ENCODE results near the gene DRC3. TPM values are rescaled to one million over a fixed set of nuclear protein-coding genes. Genes with fewer than 3 reads are reported as not detected.

DRC3 gene
- total RNA-seq, 4 donors from 2014 or later: 1.1 to 3.5 (median 1.7) TPM

GRCh38 chr17:17971431-17972125 lies 1.1 kb upstream of the DRC3 start:
- TF ChIP-seq EP300 (IDR thresholded peaks at IDR 0.05): no peak
- TF ChIP-seq POLR2AphosphoS5 (IDR thresholded peaks at IDR 0.05): no peak
- TF ChIP-seq, protein P1, sequence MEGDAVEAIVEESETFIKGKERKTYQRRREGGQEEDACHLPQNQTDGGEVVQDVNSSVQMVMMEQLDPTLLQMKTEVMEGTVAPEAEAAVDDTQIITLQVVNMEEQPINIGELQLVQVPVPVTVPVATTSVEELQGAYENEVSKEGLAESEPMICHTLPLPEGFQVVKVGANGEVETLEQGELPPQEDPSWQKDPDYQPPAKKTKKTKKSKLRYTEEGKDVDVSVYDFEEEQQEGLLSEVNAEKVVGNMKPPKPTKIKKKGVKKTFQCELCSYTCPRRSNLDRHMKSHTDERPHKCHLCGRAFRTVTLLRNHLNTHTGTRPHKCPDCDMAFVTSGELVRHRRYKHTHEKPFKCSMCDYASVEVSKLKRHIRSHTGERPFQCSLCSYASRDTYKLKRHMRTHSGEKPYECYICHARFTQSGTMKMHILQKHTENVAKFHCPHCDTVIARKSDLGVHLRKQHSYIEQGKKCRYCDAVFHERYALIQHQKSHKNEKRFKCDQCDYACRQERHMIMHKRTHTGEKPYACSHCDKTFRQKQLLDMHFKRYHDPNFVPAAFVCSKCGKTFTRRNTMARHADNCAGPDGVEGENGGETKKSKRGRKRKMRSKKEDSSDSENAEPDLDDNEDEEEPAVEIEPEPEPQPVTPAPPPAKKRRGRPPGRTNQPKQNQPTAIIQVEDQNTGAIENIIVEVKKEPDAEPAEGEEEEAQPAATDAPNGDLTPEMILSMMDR (IDR thresholded peaks at IDR 0.05): no peak
- TF ChIP-seq POLR2A (IDR thresholded peaks at IDR 0.05): no peak
- peaks cover 2 to 61% (median 13%) of the 10 kb centered on the region in 3 donors for H3K4me1 ChIP-seq
- no peaks in the 10 kb centered on the region for H3K9me3 ChIP-seq
- H3K27me3 ChIP-seq: no peaks in the 10 kb centered on the region
- H3K36me3 ChIP-seq: no peaks in the 10 kb centered on the region
- ATAC-seq: no peak
- peak overlapping the region; percentile 84 to 98 (median 94) for H3K27ac ChIP-seq
- WGBS, 2 donors (ENCODE audit: low coverage in 1 of 2): 11% methylated on average over 3 of the region's 33 CpGs; no CpG with 5 or more reads in 1 of the 2 donors
- H3K4me3 ChIP-seq: peak overlapping the region; percentile 64 to 75

- TF ChIP-seq EP300 (IDR thresholded peaks at IDR 0.05): no peak
- TF ChIP-seq POLR2AphosphoS5 (IDR thresholded peaks at IDR 0.05): no peak
- TF ChIP-seq, protein P1 (IDR thresholded peaks at IDR 0.05): no peak
- TF ChIP-seq POLR2A (IDR thresholded peaks at IDR 0.05): no peak
- Histone ChIP-seq H3K27ac (peak overlapping the region in 3 of 4 donors; percentile 55 to 74 (median 61)), H3K36me3 (no peaks in the 10 kb centered on the region), H3K4me1 (peaks cover 2 to 48% (median 13%) of the 10 kb centered on the region in 3 donors), H3K9me3 (no peaks in the 10 kb centered on the region), H3K27me3 (no peaks in the 10 kb centered on the region), H3K4me3 (peak overlapping the region; percentile 34 to 59)
- ATAC-seq: no peak
- WGBS, 2 donors (ENCODE audit: low coverage in 1 of 2): 0 to 2% methylated on average over 9 to 13 of the region's 13 CpGs
These were observed 241 bp downstream of the DRC3 start for GRCh38 chr17:17972952-17973254.

GRCh38 chr17:17975436-17975835 lies 2.8 kb downstream of the DRC3 start:
- Histone ChIP-seq H3K27ac (no peak overlapping the region), H3K9me3 (no peaks in the 10 kb centered on the region), H3K4me1 (peaks cover 2 to 22% (median 10%) of the 10 kb centered on the region in 3 donors), H3K36me3 (no peaks in the 10 kb centered on the region), H3K4me3 (no peak overlapping the region), H3K27me3 (no peaks in the 10 kb centered on the region)
- 65 to 70% methylated on average over 4 to 7 of the region's 8 CpGs for WGBS, 2 donors (ENCODE audit: low coverage in 1 of 2)
- no peak for TF ChIP-seq POLR2A (IDR thresholded peaks at IDR 0.05)
- TF ChIP-seq EP300 (IDR thresholded peaks at IDR 0.05): no peak
- TF ChIP-seq, protein P1 (IDR thresholded peaks at IDR 0.05): no peak
- no peak for ATAC-seq

DNA sequence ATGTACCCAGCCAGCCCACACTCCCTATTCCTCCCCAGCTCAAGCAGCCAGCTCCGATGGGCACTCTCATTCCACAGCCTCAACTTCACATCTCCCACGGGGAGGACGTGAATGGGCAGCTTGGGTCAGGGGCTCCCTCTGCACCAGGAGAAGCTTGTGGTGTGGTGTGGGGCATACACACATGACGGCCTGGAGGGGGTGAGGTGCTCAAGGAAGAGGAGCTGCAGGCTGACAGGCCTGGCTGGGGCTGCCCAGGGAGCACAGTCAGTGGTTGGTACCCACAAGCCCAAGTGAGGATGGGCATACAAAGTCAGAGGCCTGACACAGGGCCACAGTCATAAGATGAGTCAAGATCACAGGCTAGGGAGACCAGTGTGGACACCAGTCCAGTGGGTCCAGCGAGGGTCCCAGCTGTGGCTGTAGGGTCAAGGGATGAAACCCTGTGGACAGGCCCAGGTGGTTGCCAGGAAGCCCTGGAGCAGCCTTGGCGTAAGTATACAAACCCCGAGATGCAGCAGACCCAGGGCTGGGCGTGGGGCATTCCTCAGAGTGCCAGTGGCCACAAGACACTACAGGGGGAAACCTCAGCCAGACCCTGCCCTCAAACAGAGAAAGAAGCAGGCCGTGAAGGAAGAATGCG lies 4.4 kb downstream of the DRC3 start:
- Histone ChIP-seq H3K27me3 (no peaks in the 10 kb centered on the region), H3K4me1 (peaks cover 0 to 8% (median 0%) of the 10 kb centered on the region in 3 donors), H3K4me3 (no peak overlapping the region), H3K36me3 (no peaks in the 10 kb centered on the region), H3K9me3 (no peaks in the 10 kb centered on the region), H3K27ac (no peak overlapping the region)
- no peak for ATAC-seq
- TF ChIP-seq, protein P1 (IDR thresholded peaks at IDR 0.05): no peak
- TF ChIP-seq POLR2A (IDR thresholded peaks at IDR 0.05): no peak
- no peak for TF ChIP-seq EP300 (IDR thresholded peaks at IDR 0.05)
- TF ChIP-seq POLR2AphosphoS5 (IDR thresholded peaks at IDR 0.05): no peak
- 63 to 65% methylated on average over 2 to 5 of the region's 10 CpGs for WGBS, 2 donors (ENCODE audit: low coverage in 1 of 2)

All from gastroesophageal sphincter (tissue), 4 donors.